B cell (primary cell): ENCODE measurements around the gene TCF7L2. TPM values are rescaled to one million over a fixed set of nuclear protein-coding genes. Genes with fewer than 3 reads are reported as not detected.

Experiments
- ATAC-seq: fragments of 200-7000 bp; cut with Tn5 transposase; one replicate; pipeline ENCODE4 v1.10.0; 2021; ENCODE audit warnings: low read depth, mild to moderate bottlenecking, moderate number of reproducible peaks, moderate library complexity
- CTCF ChIA-PET: fragments of 350-600 bp; sonication (Branson Sonifier 250); formaldehyde crosslinking; loops from one replicate; lab custom pipeline; 2021; ENCODE audit warnings: antibody characterized with exemption, inconsistent platforms; lab: Charles Lee
- POLR2A ChIA-PET: fragments of 350-600 bp; sonication (Branson Sonifier 250); formaldehyde crosslinking; loops from one replicate; lab custom pipeline; 2021; ENCODE audit warnings: antibody characterized with exemption; lab: Charles Lee
- DNase-seq: peaks from one replicate; pipeline ENCODE4 v3.0.0; 2013
- H2AFZ ChIP-seq: 2 replicates; pipeline ENCODE4 v1.6.1; 2012; ENCODE audit warnings: mild to moderate bottlenecking, low read depth, low read length; ENCODE audit not compliant: insufficient read depth, poor library complexity, severe bottlenecking
- H3K27ac ChIP-seq, 2 donors: 1 replicate in 1 of 2; 2 replicates in 1 of 2; pipeline ENCODE4 v1.5.1; 2012 to 2013; ENCODE audit warnings: low read length in 2 of 2, mild to moderate bottlenecking in 2 of 2, moderate library complexity in 1 of 2
- H3K27me3 ChIP-seq, 4 experiments: fragments of 200-600 bp in 1 of 4; sonication (generic) in 1 of 4; replicated peaks in 1 of 4; 1 replicate in 2 of 4; 2 replicates in 2 of 4; pipeline versions ENCODE4 v1.6.1 to v1.7.0; 2013 to 2016; ENCODE audit warnings: low read length in 3 of 4, mild to moderate bottlenecking in 2 of 4, mixed read lengths in 1 of 4, moderate library complexity in 1 of 4; ENCODE audit not compliant: insufficient read depth in 4 of 4, control insufficient read depth in 3 of 4; ENCODE audit errors: control extremely low read depth in 1 of 4
- H3K36me3 ChIP-seq, 2 experiments: replicated peaks in 1 of 2; 1 replicate in 1 of 2; 2 replicates in 1 of 2; pipeline versions ENCODE4 v1.6.1 to v1.7.1; 2013; ENCODE audit warnings: low read length in 1 of 2; ENCODE audit not compliant: insufficient read depth in 2 of 2, control insufficient read depth in 1 of 2; ENCODE audit errors: control extremely low read depth in 1 of 2, extremely low read depth in 1 of 2
- H3K4me1 ChIP-seq, 2 donors: fragments of 200-600 bp in 1 of 2; sonication (generic) in 1 of 2; 1 replicate in 1 of 2; 2 replicates in 1 of 2; pipeline versions ENCODE4 v1.5.1 to v1.6.1; 2013 to 2017; ENCODE audit warnings: low read length in 2 of 2; ENCODE audit not compliant: control insufficient read depth in 2 of 2, insufficient read depth in 2 of 2
- H3K4me2 ChIP-seq: replicated peaks from 2 replicates; pipeline ENCODE3; 2012; ENCODE audit warnings: mild to moderate bottlenecking, low read depth, low read length; ENCODE audit not compliant: poor library complexity, severe bottlenecking
- H3K4me3 ChIP-seq, 5 experiments: fragments of 200-600 bp in 1 of 5; sonication (generic) in 1 of 5; 1 replicate in 3 of 5; 2 replicates in 2 of 5; pipeline versions ENCODE4 v1.5.1 to v1.7.0; 2011 to 2016; ENCODE audit warnings: low read length in 4 of 5, mild to moderate bottlenecking in 4 of 5, low read depth in 2 of 5, control low read depth in 1 of 5, moderate library complexity in 1 of 5; ENCODE audit not compliant: insufficient read depth in 1 of 5; ENCODE audit errors: control extremely low read depth in 1 of 5, extremely low read depth in 1 of 5
- H3K79me2 ChIP-seq: fragments of 200-600 bp; sonication (generic); one replicate; pipeline ENCODE4 v1.6.0; 2016; ENCODE audit warnings: low read length; ENCODE audit not compliant: control insufficient read depth, insufficient read depth
- H3K9ac ChIP-seq: fragments of 200-600 bp; sonication (generic); 2 replicates; pipeline ENCODE4 v1.6.1; 2017; ENCODE audit warnings: mild to moderate bottlenecking, low read length, moderate library complexity
- H3K9me3 ChIP-seq, 3 donors: one replicate each; pipeline versions ENCODE4 v1.6.1 to v1.7.1; 2013; ENCODE audit warnings: low read length in 2 of 3; ENCODE audit not compliant: control insufficient read depth in 2 of 3, insufficient read depth in 1 of 3; ENCODE audit errors: control extremely low read depth in 1 of 3
- H4K20me1 ChIP-seq: 2 replicates; pipeline ENCODE4 v1.6.0; 2012; ENCODE audit warnings: mild to moderate bottlenecking, low read length; ENCODE audit not compliant: insufficient read depth, control insufficient read depth, poor library complexity, severe bottlenecking
- H3K27ac Mint-ChIP-seq: one replicate; pipeline ENCODE4 v1.8.0; 2021; ENCODE audit warnings: mixed read lengths
- H3K27me3 Mint-ChIP-seq: one replicate; pipeline ENCODE4 v1.8.0; 2021; ENCODE audit warnings: mixed read lengths
- H3K4me1 Mint-ChIP-seq: one replicate; pipeline ENCODE4 v1.8.0; 2021; ENCODE audit warnings: mixed read lengths
- H3K4me3 Mint-ChIP-seq: one replicate; pipeline ENCODE4 v1.8.0; 2021; ENCODE audit warnings: mixed read lengths
- H3K9me3 Mint-ChIP-seq: one replicate; pipeline ENCODE4 v1.8.0; 2022; ENCODE audit warnings: mixed read lengths; ENCODE audit not compliant: insufficient read depth
- CTCF ChIP-seq: fragments of 200-600 bp; IDR thresholded peaks from one replicate; pipeline ENCODE4 v1.8.0; 2022; ENCODE audit warnings: antibody characterized with exemption, mild to moderate bottlenecking
- EZH2 ChIP-seq: IDR thresholded peaks from 2 replicates; pipeline ENCODE4 v1.6.1; 2012; ENCODE audit warnings: borderline replicate concordance, low read depth, mild to moderate bottlenecking, moderate library complexity, low read length; ENCODE audit not compliant: insufficient read depth, poor library complexity, severe bottlenecking
- WGBS: methylation state at CpG from one replicate; pipeline ENCODE4 v1.1.5; 2013; ENCODE audit warnings: missing lambda C conversion rate; ENCODE audit not compliant: insufficient coverage; 5-methylcytosine and 5-hydroxymethylcytosine counted together
- intact Hi-C: fragments of 100-400 bp; cut with micrococcal nuclease; formaldehyde crosslinking; loops from one replicate; pipeline ENCODE4 v1.10.0; 2022
- polyA plus RNA-seq: library from polyadenylated mRNA; depleted of rRNA; stranded (reverse); fragments of >200 nt; gene quantifications from 2 replicates; pipeline ENCODE4 v1.2.3, GENCODE V29; 2012
- total RNA-seq, 2 donors: library from RNA; stranded (reverse); fragments of 120-200 nt in 1 of 2; gene quantifications; 1 replicate in 1 of 2; 2 replicates in 1 of 2; pipeline versions ENCODE4 v1.2.3 to v1.2.4, GENCODE V29; 2013 to 2022

Gene TCF7L2
- total and polyA plus RNA-seq, 2 donors (not counting 1 experiment from before 2014, with no cell fraction given): 0.48 to 1.1 TPM

GRCh38 chr10:112907893-112908292 is 42.2 kb upstream of the TCF7L2 start:
- intact Hi-C loops: no loop called here
- no peak for ATAC-seq
- no peaks in the 10 kb centered on the region for H3K9me3 ChIP-seq
- DNase-seq: no peak
- no peaks in the 10 kb centered on the region for H3K27me3 ChIP-seq
- no peaks in the 10 kb centered on the region for H4K20me1 ChIP-seq
- H3K79me2 ChIP-seq: no peaks in the 10 kb centered on the region
- peaks cover 4% of the 10 kb centered on the region for H3K27me3 Mint-ChIP-seq
- H3K4me1 Mint-ChIP-seq: no peaks in the 10 kb centered on the region
- CTCF ChIA-PET: interaction anchor here (0.6 kb wide), 1 partner anchor 9 kb away, joined by 3 read pairs; no protein-coding TSS in a partner anchor
- no peak overlapping the region for H3K27ac ChIP-seq
- no peak overlapping the region for H3K27ac Mint-ChIP-seq
- H3K4me2 ChIP-seq: no peak overlapping the region
- 80% methylated on average over 3 of the region's 6 CpGs for WGBS
- H3K4me1 ChIP-seq: no peaks in the 10 kb centered on the region
- no peak overlapping the region for H2AFZ ChIP-seq
- no peak overlapping the region for H3K4me3 ChIP-seq
- TF ChIP-seq CTCF: no peak
- no peak for TF ChIP-seq EZH2
- H3K36me3 ChIP-seq: no peaks in the 10 kb centered on the region
- no peaks in the 10 kb centered on the region for H3K9me3 Mint-ChIP-seq
- H3K4me3 Mint-ChIP-seq: no peak overlapping the region
- no peak overlapping the region for H3K9ac ChIP-seq
- POLR2A ChIA-PET: interaction anchor here (0.7 kb wide), 1 partner anchor 9 kb away, joined by 6 read pairs; no protein-coding TSS in a partner anchor

- ChIA-PET CTCF (no interaction called here), POLR2A (no interaction called here)
Measured at GRCh38 chr10:112911206-112911605, 38.8 kb upstream of the TCF7L2 start.

More at GRCh38 chr10:112911206-112911605, 38.8 kb upstream of the TCF7L2 start:
- H3K9ac ChIP-seq: no peak overlapping the region
- no CpG with 5 or more reads among the region's 2 CpGs for WGBS
- no peak overlapping the region for H3K27ac Mint-ChIP-seq
- H3K36me3 ChIP-seq: no peaks in the 10 kb centered on the region
- no peaks in the 10 kb centered on the region for H3K27me3 ChIP-seq
- TF ChIP-seq EZH2: no peak
- TF ChIP-seq CTCF: no peak
- H3K27ac ChIP-seq: no peak overlapping the region
- H3K9me3 ChIP-seq: no peaks in the 10 kb centered on the region
- ATAC-seq (no peak), DNase-seq (no peak)
- no peaks in the 10 kb centered on the region for H3K4me1 Mint-ChIP-seq
- no peak overlapping the region for H3K4me2 ChIP-seq
- no peak overlapping the region for H2AFZ ChIP-seq
- no peaks in the 10 kb centered on the region for H3K79me2 ChIP-seq
- H3K9me3 Mint-ChIP-seq: no peaks in the 10 kb centered on the region
- no peaks in the 10 kb centered on the region for H4K20me1 ChIP-seq
- H3K4me1 ChIP-seq: no peaks in the 10 kb centered on the region
- H3K4me3 ChIP-seq: no peak overlapping the region
- H3K27me3 Mint-ChIP-seq: peaks cover 2% of the 10 kb centered on the region
- H3K4me3 Mint-ChIP-seq: no peak overlapping the region
- intact Hi-C loops: no loop called here
